Measurements from ENCODE around the gene HAPSTR1. TPM values are rescaled to one million over a fixed set of nuclear protein-coding genes. Genes with fewer than 3 reads are reported as not detected.

The HAPSTR1 gene
- total and polyA plus RNA-seq, 2 of the 13 experiments (the other 11 are each of a cell fraction or from before 2014, with no cell fraction given): 25.2 to 83.2 TPM

DNA sequence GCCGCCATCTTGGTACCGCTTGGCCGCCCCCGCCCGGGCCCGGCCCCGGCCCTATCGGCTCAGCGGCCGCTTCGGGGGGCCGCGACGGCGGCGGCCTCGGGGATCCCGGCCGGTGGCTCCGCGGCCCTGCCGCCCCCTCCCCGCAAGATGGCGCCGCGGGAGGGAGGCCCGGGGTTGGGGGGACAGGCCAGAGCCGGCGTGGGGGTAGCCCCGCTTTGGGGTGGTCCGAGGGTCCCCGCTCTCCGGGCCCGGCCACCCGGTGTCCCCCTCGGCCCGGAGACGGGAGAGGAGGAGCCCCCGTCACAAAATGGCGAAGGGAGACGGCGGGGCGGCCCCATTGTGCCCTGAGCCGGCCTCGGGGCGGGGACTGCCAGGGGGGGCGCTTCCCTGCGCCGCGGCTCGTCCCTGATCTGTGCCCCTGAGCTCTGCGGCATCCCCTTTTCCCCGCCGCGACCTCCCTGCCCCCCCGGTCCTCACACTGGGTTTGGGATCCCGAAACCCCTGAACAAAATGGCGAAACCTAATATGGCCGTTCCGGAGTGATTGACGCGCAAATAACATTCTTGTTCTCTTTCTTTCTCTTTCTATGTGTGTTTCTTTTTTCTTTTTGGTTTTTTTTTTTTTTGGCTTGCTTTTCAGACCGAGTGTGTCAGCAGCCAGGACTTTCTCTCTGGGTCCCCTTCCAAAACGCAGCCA, 986 bp downstream of the HAPSTR1 start (continued):
- no peak for TF ChIP-seq SOX13 (IDR thresholded peaks at IDR 0.05)
- TF ChIP-seq SOX13 (CRISPR knock-in tag; conservative IDR thresholded peaks at IDR 0.05 in 1 of 2, IDR thresholded peaks at IDR 0.05 in 1 of 2): peak in 1 of 2 experiments; percentile 27; a peak in 2 of 4 replicates
- peak; percentile 16; the same call in 1 of the 2 replicates for TF ChIP-seq ZNF138 (CRISPR knock-in tag; IDR thresholded peaks at IDR 0.05; ENCODE audit: low read depth)
- TF ChIP-seq, protein P1, sequence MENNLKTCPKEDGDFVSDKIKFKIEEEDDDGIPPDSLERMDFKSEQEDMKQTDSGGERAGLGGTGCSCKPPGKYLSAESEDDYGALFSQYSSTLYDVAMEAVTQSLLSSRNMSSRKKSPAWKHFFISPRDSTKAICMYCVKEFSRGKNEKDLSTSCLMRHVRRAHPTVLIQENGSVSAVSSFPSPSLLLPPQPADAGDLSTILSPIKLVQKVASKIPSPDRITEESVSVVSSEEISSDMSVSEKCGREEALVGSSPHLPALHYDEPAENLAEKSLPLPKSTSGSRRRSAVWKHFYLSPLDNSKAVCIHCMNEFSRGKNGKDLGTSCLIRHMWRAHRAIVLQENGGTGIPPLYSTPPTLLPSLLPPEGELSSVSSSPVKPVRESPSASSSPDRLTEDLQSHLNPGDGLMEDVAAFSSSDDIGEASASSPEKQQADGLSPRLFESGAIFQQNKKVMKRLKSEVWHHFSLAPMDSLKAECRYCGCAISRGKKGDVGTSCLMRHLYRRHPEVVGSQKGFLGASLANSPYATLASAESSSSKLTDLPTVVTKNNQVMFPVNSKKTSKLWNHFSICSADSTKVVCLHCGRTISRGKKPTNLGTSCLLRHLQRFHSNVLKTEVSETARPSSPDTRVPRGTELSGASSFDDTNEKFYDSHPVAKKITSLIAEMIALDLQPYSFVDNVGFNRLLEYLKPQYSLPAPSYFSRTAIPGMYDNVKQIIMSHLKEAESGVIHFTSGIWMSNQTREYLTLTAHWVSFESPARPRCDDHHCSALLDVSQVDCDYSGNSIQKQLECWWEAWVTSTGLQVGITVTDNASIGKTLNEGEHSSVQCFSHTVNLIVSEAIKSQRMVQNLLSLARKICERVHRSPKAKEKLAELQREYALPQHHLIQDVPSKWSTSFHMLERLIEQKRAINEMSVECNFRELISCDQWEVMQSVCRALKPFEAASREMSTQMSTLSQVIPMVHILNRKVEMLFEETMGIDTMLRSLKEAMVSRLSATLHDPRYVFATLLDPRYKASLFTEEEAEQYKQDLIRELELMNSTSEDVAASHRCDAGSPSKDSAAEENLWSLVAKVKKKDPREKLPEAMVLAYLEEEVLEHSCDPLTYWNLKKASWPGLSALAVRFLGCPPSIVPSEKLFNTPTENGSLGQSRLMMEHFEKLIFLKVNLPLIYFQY (CRISPR knock-in tag; IDR thresholded peaks at IDR 0.05; ENCODE audit: borderline replicate concordance): no peak; the same call in 1 of the 2 replicates
- peak; percentile 70 for TF ChIP-seq TAF15 (IDR thresholded peaks at IDR 0.05; ENCODE audit: low read depth, low read length, poor library complexity, severe bottlenecking)
- TF ChIP-seq RAD51 (IDR thresholded peaks at IDR 0.05; ENCODE audit: borderline replicate concordance): no peak
- TF ChIP-seq, protein P2, sequence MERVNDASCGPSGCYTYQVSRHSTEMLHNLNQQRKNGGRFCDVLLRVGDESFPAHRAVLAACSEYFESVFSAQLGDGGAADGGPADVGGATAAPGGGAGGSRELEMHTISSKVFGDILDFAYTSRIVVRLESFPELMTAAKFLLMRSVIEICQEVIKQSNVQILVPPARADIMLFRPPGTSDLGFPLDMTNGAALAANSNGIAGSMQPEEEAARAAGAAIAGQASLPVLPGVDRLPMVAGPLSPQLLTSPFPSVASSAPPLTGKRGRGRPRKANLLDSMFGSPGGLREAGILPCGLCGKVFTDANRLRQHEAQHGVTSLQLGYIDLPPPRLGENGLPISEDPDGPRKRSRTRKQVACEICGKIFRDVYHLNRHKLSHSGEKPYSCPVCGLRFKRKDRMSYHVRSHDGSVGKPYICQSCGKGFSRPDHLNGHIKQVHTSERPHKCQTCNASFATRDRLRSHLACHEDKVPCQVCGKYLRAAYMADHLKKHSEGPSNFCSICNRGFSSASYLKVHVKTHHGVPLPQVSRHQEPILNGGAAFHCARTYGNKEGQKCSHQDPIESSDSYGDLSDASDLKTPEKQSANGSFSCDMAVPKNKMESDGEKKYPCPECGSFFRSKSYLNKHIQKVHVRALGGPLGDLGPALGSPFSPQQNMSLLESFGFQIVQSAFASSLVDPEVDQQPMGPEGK (CRISPR knock-in tag; IDR thresholded peaks at IDR 0.05): peak; percentile 95
- no peak; the same call in 1 of the 2 replicates for TF ChIP-seq ZNF552 (CRISPR knock-in tag; IDR thresholded peaks at IDR 0.05; ENCODE audit: borderline replicate concordance)
- peak; percentile 35; the same call in 1 of the 2 replicates for TF ChIP-seq ZSCAN9 (CRISPR knock-in tag; IDR thresholded peaks at IDR 0.05; ENCODE audit: borderline replicate concordance)
- TF ChIP-seq, protein P3, sequence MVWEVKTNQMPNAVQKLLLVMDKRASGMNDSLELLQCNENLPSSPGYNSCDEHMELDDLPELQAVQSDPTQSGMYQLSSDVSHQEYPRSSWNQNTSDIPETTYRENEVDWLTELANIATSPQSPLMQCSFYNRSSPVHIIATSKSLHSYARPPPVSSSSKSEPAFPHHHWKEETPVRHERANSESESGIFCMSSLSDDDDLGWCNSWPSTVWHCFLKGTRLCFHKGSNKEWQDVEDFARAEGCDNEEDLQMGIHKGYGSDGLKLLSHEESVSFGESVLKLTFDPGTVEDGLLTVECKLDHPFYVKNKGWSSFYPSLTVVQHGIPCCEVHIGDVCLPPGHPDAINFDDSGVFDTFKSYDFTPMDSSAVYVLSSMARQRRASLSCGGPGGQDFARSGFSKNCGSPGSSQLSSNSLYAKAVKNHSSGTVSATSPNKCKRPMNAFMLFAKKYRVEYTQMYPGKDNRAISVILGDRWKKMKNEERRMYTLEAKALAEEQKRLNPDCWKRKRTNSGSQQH (CRISPR knock-in tag; IDR thresholded peaks at IDR 0.05; ENCODE audit: low read depth): no peak
- no peak for TF ChIP-seq ZNF83 (CRISPR knock-in tag; IDR thresholded peaks at IDR 0.05; ENCODE audit: borderline replicate concordance)
- peak; percentile 86 for TF ChIP-seq YY1 (IDR thresholded peaks at IDR 0.05; ENCODE audit: insufficient read depth, insufficient replicate concordance, low read depth, low read length)
- TF ChIP-seq, protein P4, sequence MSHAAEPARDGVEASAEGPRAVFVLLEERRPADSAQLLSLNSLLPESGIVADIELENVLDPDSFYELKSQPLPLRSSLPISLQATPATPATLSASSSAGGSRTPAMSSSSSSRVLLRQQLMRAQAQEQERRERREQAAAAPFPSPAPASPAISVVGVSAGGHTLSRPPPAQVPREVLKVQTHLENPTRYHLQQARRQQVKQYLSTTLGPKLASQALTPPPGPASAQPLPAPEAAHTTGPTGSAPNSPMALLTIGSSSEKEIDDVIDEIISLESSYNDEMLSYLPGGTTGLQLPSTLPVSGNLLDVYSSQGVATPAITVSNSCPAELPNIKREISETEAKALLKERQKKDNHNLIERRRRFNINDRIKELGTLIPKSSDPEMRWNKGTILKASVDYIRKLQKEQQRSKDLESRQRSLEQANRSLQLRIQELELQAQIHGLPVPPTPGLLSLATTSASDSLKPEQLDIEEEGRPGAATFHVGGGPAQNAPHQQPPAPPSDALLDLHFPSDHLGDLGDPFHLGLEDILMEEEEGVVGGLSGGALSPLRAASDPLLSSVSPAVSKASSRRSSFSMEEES (CRISPR knock-in tag; IDR thresholded peaks at IDR 0.05): 0 out of 2 replicates have a peak, but pooled peaks have one; percentile 6
- no peak for TF ChIP-seq KLF12 (CRISPR knock-in tag; IDR thresholded peaks at IDR 0.05; ENCODE audit: borderline replicate concordance)
- TF ChIP-seq, protein P5, sequence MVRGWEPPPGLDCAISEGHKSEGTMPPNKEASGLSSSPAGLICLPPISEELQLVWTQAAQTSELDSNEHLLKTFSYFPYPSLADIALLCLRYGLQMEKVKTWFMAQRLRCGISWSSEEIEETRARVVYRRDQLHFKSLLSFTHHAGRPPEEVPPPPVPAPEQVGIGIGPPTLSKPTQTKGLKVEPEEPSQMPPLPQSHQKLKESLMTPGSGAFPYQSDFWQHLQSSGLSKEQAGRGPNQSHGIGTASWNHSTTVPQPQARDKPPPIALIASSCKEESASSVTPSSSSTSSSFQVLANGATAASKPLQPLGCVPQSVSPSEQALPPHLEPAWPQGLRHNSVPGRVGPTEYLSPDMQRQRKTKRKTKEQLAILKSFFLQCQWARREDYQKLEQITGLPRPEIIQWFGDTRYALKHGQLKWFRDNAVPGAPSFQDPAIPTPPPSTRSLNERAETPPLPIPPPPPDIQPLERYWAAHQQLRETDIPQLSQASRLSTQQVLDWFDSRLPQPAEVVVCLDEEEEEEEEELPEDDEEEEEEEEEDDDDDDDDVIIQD (CRISPR knock-in tag; IDR thresholded peaks at IDR 0.05; ENCODE audit: low read depth): no peak
- TF ChIP-seq, protein P6, sequence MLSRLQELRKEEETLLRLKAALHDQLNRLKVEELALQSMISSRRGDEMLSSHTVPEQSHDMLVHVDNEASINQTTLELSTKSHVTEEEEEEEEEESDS (CRISPR knock-in tag; IDR thresholded peaks at IDR 0.05; ENCODE audit: borderline replicate concordance): no peak
- peak; percentile 85 for TF ChIP-seq ASH2L (IDR thresholded peaks at IDR 0.05; ENCODE audit: insufficient read length, low read depth, low read length)
